HL-60 (cell line): ENCODE data around the gene PTPN7.

Source experiments
- DNase-seq, 2 experiments: peaks; one replicate each; pipeline ENCODE4 v3.0.0-alpha.2; 2010 to 2020; ENCODE audit warnings: low read depth in 1 of 2, low spot score in 1 of 2
- H3K27ac ChIP-seq: fragments of 250-450 bp; sonication (Bioruptor Pico); replicated peaks from 2 replicates; pipeline ENCODE4 v1.5.1; 2020; ENCODE audit warnings: mild to moderate bottlenecking, moderate library complexity
- H3K27me3 ChIP-seq: fragments of 250-450 bp; sonication (Bioruptor Pico); 2 replicates; pipeline ENCODE4 v1.5.1; 2021; ENCODE audit warnings: mild to moderate bottlenecking, moderate library complexity; ENCODE audit not compliant: insufficient read depth, poor library complexity, severe bottlenecking
- H3K4me3 ChIP-seq: replicated peaks from 2 replicates; pipeline ENCODE4 v1.5.1; 2011; ENCODE audit warnings: mild to moderate bottlenecking, control low read depth, low read length; ENCODE audit not compliant: insufficient read depth
- GABPA ChIP-seq: IDR thresholded peaks from 2 replicates; pipeline ENCODE4 v1.6.1; 2012; ENCODE audit warnings: low read depth
- POLR2AphosphoS5 ChIP-seq: IDR thresholded peaks from 2 replicates; pipeline ENCODE4 v1.6.1; 2012; ENCODE audit warnings: low read depth
- SPI1 ChIP-seq: IDR thresholded peaks from 2 replicates; pipeline ENCODE4 v1.6.1; 2012; ENCODE audit warnings: low read depth, mild to moderate bottlenecking, borderline replicate concordance
- TF ChIP-seq, protein P1 (sequence below): IDR thresholded peaks from one replicate; pipeline ENCODE4 v1.5.1; 2011; ENCODE audit warnings: low read length, control low read depth, inconsistent platforms; ENCODE audit not compliant: insufficient read depth
- TF ChIP-seq, protein P2 (sequence below): IDR thresholded peaks from 2 replicates; pipeline ENCODE4 v1.6.1; 2012; ENCODE audit warnings: low read depth; ENCODE audit not compliant: insufficient replicate concordance

PTPN7 gene

GRCh38 chr1:202165942-202166843 is 5.8 kb upstream of the PTPN7 start:
- H3K27ac ChIP-seq, result no peak overlapping the region
- no peak overlapping the region for H3K4me3 ChIP-seq
- H3K27me3 ChIP-seq, result no peaks in the 10 kb centered on the region
- TF ChIP-seq, protein P1, sequence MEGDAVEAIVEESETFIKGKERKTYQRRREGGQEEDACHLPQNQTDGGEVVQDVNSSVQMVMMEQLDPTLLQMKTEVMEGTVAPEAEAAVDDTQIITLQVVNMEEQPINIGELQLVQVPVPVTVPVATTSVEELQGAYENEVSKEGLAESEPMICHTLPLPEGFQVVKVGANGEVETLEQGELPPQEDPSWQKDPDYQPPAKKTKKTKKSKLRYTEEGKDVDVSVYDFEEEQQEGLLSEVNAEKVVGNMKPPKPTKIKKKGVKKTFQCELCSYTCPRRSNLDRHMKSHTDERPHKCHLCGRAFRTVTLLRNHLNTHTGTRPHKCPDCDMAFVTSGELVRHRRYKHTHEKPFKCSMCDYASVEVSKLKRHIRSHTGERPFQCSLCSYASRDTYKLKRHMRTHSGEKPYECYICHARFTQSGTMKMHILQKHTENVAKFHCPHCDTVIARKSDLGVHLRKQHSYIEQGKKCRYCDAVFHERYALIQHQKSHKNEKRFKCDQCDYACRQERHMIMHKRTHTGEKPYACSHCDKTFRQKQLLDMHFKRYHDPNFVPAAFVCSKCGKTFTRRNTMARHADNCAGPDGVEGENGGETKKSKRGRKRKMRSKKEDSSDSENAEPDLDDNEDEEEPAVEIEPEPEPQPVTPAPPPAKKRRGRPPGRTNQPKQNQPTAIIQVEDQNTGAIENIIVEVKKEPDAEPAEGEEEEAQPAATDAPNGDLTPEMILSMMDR, result no peak
- no peak for DNase-seq

DNA sequence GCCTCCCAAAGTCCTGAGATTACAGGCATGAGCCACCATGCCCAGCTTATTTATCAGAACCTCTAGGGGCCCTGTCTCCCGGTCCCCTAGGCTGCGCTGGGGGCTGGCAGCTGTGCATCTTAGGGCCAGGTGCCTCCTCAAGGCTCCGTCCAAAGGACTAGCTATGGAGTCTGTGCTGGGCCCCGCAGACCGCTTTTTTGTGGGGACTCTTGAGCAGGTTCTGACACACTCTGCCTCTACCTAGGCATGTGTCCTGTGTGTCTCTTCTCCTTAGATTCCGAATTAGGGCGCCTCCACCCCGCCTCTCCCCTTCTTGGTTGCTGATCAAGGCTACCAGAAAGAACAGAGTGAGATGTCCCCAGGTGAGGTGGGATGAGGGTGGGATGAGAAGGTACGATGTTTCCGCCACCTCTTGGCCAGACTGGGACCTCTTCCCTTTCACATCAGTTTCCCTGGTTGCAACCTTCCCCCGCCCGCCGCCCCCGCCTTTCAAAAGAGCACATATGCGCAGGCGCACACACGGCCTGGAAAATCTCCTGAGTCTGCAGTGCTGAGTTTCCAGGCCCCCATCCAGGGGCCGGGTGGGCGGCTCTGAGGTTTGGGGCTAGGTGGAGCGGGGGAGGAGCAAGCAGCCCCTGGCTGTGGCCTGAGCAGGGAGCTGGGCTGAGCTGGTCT is 5.0 kb upstream of the PTPN7 start:
- peak overlapping the region; percentile 41 for H3K27ac ChIP-seq
- H3K27me3 ChIP-seq, result no peaks in the 10 kb centered on the region
- TF ChIP-seq SPI1, result no peak
- TF ChIP-seq, protein P1, result no peak
- TF ChIP-seq, protein P2, sequence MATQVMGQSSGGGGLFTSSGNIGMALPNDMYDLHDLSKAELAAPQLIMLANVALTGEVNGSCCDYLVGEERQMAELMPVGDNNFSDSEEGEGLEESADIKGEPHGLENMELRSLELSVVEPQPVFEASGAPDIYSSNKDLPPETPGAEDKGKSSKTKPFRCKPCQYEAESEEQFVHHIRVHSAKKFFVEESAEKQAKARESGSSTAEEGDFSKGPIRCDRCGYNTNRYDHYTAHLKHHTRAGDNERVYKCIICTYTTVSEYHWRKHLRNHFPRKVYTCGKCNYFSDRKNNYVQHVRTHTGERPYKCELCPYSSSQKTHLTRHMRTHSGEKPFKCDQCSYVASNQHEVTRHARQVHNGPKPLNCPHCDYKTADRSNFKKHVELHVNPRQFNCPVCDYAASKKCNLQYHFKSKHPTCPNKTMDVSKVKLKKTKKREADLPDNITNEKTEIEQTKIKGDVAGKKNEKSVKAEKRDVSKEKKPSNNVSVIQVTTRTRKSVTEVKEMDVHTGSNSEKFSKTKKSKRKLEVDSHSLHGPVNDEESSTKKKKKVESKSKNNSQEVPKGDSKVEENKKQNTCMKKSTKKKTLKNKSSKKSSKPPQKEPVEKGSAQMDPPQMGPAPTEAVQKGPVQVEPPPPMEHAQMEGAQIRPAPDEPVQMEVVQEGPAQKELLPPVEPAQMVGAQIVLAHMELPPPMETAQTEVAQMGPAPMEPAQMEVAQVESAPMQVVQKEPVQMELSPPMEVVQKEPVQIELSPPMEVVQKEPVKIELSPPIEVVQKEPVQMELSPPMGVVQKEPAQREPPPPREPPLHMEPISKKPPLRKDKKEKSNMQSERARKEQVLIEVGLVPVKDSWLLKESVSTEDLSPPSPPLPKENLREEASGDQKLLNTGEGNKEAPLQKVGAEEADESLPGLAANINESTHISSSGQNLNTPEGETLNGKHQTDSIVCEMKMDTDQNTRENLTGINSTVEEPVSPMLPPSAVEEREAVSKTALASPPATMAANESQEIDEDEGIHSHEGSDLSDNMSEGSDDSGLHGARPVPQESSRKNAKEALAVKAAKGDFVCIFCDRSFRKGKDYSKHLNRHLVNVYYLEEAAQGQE, result no peak
- TF ChIP-seq GABPA, result no peak
- TF ChIP-seq POLR2AphosphoS5, result no peak
- no peak overlapping the region for H3K4me3 ChIP-seq
- DNase-seq, result no peak

DNA sequence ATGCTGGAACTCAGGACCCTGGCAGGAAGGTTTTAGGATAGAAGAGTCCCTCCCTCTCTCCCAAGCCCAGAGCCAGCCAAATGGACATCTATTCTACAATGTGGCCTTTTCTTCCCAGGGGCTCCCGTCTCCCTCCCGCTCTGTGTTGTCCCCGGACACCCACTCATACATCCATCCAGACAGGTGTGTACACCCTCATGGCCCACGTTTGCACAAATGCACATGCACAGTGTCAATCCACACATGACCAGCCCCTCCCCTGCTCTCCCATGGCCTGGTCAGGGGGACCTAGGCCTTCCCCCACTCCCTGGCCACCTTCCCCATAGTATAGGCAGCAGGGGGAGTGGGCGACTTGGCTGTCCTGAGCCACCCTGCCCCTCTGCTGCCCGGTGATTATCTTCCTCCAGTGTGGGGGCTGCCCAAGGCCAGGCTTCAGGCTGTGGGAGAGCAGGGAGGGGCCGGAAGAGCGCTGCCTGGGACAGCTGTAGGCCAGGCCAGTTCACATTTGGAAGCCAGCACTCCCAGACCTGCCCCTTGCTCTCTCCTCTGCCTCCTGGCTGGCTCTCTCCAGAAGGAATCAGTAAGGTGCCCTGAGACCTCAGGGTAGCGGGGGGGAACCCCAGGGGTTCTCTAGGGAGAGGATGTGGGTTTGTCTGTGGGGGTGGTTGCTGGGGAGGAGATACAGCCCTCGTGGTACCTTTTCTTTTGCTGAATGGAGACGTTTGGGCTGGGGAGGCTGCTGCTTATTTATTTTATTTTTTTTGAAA is 4.1 kb upstream of the PTPN7 start:
- no peak for DNase-seq
- H3K27me3 ChIP-seq, result no peaks in the 10 kb centered on the region
- peak overlapping the region; percentile 41 for H3K27ac ChIP-seq
- H3K4me3 ChIP-seq, result no peak overlapping the region
- TF ChIP-seq POLR2AphosphoS5 (no peak), SPI1 (no peak), GABPA (no peak)
- TF ChIP-seq, protein P2, result no peak
- TF ChIP-seq, protein P1, result no peak
